SK-N-SH treated with all-trans-retinoic acid at 6 μM for 48 hours (cell line): Measurements from ENCODE around the gene U2AF2.

Source experiments
- ATAC-seq: fragments of 200-7000 bp; cut with Tn5 transposase; 3 replicates; pipeline ENCODE4 v1.9.1; 2020; ENCODE audit warnings: mild to moderate bottlenecking, moderate library complexity
- ARNTL ChIP-seq: fragments of 450-650 bp; formaldehyde crosslinking; IDR thresholded peaks from 2 replicates; pipeline ENCODE4 v1.5.0; 2020; ENCODE audit warnings: low read depth, mild to moderate bottlenecking, moderate library complexity, borderline replicate concordance
- CREB5 ChIP-seq: fragments of 250-450 bp; sonication (Bioruptor Pico); IDR thresholded peaks from 2 replicates; pipeline ENCODE4 v1.5.1; 2020; ENCODE audit warnings: low read depth, mild to moderate bottlenecking, moderate library complexity
- CSDC2 ChIP-seq: fragments of 250-450 bp; sonication (Bioruptor Pico); IDR thresholded peaks from 2 replicates; pipeline ENCODE4 v1.5.0; 2020; ENCODE audit warnings: mild to moderate bottlenecking, moderate library complexity
- CSRNP3 ChIP-seq: fragments of 250-450 bp; sonication (Bioruptor Pico); IDR thresholded peaks from 2 replicates; pipeline ENCODE4 v1.5.1; 2021; ENCODE audit warnings: mild to moderate bottlenecking, moderate library complexity
- ESRRG ChIP-seq: fragments of 250-450 bp; sonication (Bioruptor Pico); IDR thresholded peaks from 2 replicates; pipeline ENCODE4 v1.6.1; 2021; ENCODE audit warnings: mild to moderate bottlenecking
- GLIS3 ChIP-seq: fragments of 250-450 bp; sonication (Bioruptor Pico); IDR thresholded peaks from 2 replicates; pipeline ENCODE4 v1.5.0; 2020; ENCODE audit warnings: mild to moderate bottlenecking, moderate library complexity
- ISL1 ChIP-seq: fragments of 250-450 bp; sonication (Bioruptor Pico); IDR thresholded peaks from 2 replicates; pipeline ENCODE4 v2.1.2; 2022; ENCODE audit warnings: mild to moderate bottlenecking, moderate library complexity
- OSR1 ChIP-seq: fragments of 250-450 bp; sonication (Bioruptor Pico); IDR thresholded peaks from 2 replicates; pipeline ENCODE4 v1.8.0; 2022; ENCODE audit warnings: moderate library complexity, mild to moderate bottlenecking, inconsistent platforms
- PPARA ChIP-seq: fragments of 250-450 bp; sonication (Bioruptor Pico); IDR thresholded peaks from 2 replicates; pipeline ENCODE4 v1.5.0; 2020; ENCODE audit warnings: mild to moderate bottlenecking, borderline replicate concordance
- RARB ChIP-seq: fragments of 250-450 bp; sonication (Bioruptor Pico); IDR thresholded peaks from 2 replicates; pipeline ENCODE4 v1.8.0; 2021; ENCODE audit warnings: mild to moderate bottlenecking, moderate library complexity
- TCF4 ChIP-seq: fragments of 250-450 bp; sonication (Bioruptor Pico); IDR thresholded peaks from 2 replicates; pipeline ENCODE4 v1.8.0; 2021; ENCODE audit warnings: mild to moderate bottlenecking, moderate library complexity, borderline replicate concordance
- TSHZ2 ChIP-seq: fragments of 250-450 bp; sonication (Bioruptor Pico); IDR thresholded peaks from 2 replicates; pipeline ENCODE4 v1.5.0; 2020; ENCODE audit warnings: mild to moderate bottlenecking, moderate library complexity
- ZC3H10 ChIP-seq: fragments of 250-450 bp; sonication (Bioruptor Pico); IDR thresholded peaks from 2 replicates; pipeline ENCODE4 v1.5.1; 2021; ENCODE audit warnings: mild to moderate bottlenecking, moderate library complexity
- ZFP3 ChIP-seq: fragments of 250-450 bp; sonication (Bioruptor Pico); IDR thresholded peaks from 2 replicates; pipeline ENCODE4 v1.5.0; 2020; ENCODE audit warnings: mild to moderate bottlenecking, moderate library complexity
- ZFP30 ChIP-seq: fragments of 450-650 bp; formaldehyde crosslinking; IDR thresholded peaks from 2 replicates; pipeline ENCODE4 v1.5.0; 2022; ENCODE audit warnings: mild to moderate bottlenecking, moderate library complexity
- ZNF565 ChIP-seq: fragments of 450-650 bp; formaldehyde crosslinking; conservative IDR thresholded peaks from 2 replicates; pipeline ENCODE4 v1.5.0; 2020; ENCODE audit warnings: low read depth, mild to moderate bottlenecking, moderate library complexity
- ZNF8 ChIP-seq: fragments of 450-650 bp; formaldehyde crosslinking; IDR thresholded peaks from 2 replicates; pipeline ENCODE4 v1.5.0; 2020; ENCODE audit warnings: mild to moderate bottlenecking, moderate library complexity
- TF ChIP-seq, protein P1 (sequence below): fragments of 250-450 bp; sonication (Bioruptor Pico); IDR thresholded peaks from 2 replicates; pipeline ENCODE4 v1.8.0; 2020; ENCODE audit warnings: mild to moderate bottlenecking, moderate library complexity, borderline replicate concordance

U2AF2 gene

GRCh38 chr19:55606471-55606787, 48.4 kb upstream of the U2AF2 start:
- no peak for ATAC-seq
- TF ChIP-seq ZNF565 (CRISPR knock-in tag) (no peak), TCF4 (no peak), ESRRG (CRISPR knock-in tag) (no peak), CREB5 (CRISPR knock-in tag) (no peak), TSHZ2 (CRISPR knock-in tag) (no peak), ZFP30 (CRISPR knock-in tag) (no peak), ZC3H10 (CRISPR knock-in tag) (no peak), ARNTL (CRISPR knock-in tag) (no peak), CSDC2 (CRISPR knock-in tag) (no peak), ZNF8 (no peak), RARB (no peak), ISL1 (CRISPR knock-in tag) (no peak), ZFP3 (no peak), GLIS3 (no peak), OSR1 (CRISPR knock-in tag) (no peak), PPARA (CRISPR knock-in tag) (no peak)
- TF ChIP-seq, protein P1, sequence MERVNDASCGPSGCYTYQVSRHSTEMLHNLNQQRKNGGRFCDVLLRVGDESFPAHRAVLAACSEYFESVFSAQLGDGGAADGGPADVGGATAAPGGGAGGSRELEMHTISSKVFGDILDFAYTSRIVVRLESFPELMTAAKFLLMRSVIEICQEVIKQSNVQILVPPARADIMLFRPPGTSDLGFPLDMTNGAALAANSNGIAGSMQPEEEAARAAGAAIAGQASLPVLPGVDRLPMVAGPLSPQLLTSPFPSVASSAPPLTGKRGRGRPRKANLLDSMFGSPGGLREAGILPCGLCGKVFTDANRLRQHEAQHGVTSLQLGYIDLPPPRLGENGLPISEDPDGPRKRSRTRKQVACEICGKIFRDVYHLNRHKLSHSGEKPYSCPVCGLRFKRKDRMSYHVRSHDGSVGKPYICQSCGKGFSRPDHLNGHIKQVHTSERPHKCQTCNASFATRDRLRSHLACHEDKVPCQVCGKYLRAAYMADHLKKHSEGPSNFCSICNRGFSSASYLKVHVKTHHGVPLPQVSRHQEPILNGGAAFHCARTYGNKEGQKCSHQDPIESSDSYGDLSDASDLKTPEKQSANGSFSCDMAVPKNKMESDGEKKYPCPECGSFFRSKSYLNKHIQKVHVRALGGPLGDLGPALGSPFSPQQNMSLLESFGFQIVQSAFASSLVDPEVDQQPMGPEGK (CRISPR knock-in tag) = no peak
- TF ChIP-seq, all 23 proteins: peak for 0

DNA sequence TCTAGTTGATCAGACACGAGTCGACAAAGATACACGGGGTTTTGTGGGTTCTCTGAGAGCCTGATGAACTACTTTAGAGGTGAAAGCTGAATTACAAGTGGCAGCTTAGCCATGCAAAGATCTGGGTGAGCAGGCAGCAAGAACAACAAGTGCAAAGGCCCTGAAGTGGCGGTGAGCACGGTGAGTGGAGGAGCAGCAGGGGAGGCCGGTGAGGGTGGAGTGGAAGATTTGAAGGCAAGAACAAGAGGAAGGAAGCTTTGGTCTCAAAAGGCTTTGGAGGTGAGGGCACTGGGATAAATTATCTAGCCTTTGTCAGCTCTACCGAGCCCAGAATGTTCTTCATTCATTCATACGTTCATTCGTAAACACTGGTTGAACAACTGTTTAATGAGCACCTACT, 48.0 kb upstream of the U2AF2 start:
- ATAC-seq = no peak
- TF ChIP-seq, protein P1 (CRISPR knock-in tag) = no peak
- TF ChIP-seq CSRNP3 (CRISPR knock-in tag) = no peak
- no peak for TF ChIP-seq TSHZ2 (CRISPR knock-in tag)
- no peak for TF ChIP-seq CREB5 (CRISPR knock-in tag)
- no peak for TF ChIP-seq PPARA (CRISPR knock-in tag)
- no peak for TF ChIP-seq TCF4
- no peak for TF ChIP-seq ZNF8
- TF ChIP-seq, all 23 proteins: peak for 0
